MM.1S (cell line): ENCODE measurements around the gene DDX4.

Experiments used
- DNase-seq: peaks from one replicate; pipeline ENCODE4 v3.0.0-alpha.2; 2015
- H2AFZ ChIP-seq: fragments of 300-600 bp; sonication (generic); 2 replicates; pipeline ENCODE4 v1.6.0; 2016; ENCODE audit warnings: antibody characterized with exemption, low read length
- H3F3A ChIP-seq: fragments of 300-600 bp; sonication (generic); 2 replicates; pipeline ENCODE4 v1.6.1; 2016; ENCODE audit warnings: mild to moderate bottlenecking, antibody characterized with exemption, low read length, moderate library complexity, mixed read lengths; ENCODE audit not compliant: insufficient read depth
- H3K27ac ChIP-seq: fragments of 300-600 bp; sonication (generic); 2 replicates; pipeline ENCODE4 v1.5.1; 2016; ENCODE audit warnings: mild to moderate bottlenecking, low read length
- H3K27me3 ChIP-seq: fragments of 300-600 bp; sonication (generic); replicated peaks from 2 replicates; pipeline ENCODE4 v1.6.0; 2016; ENCODE audit warnings: low read length; ENCODE audit not compliant: insufficient read depth
- H3K36me3 ChIP-seq: fragments of 300-600 bp; sonication (generic); replicated peaks from 2 replicates; pipeline ENCODE4 v1.6.1; 2016; ENCODE audit warnings: mild to moderate bottlenecking, low read length, mixed read lengths; ENCODE audit not compliant: insufficient read depth
- H3K4me1 ChIP-seq: fragments of 300-600 bp; sonication (generic); 2 replicates; pipeline ENCODE4 v1.6.1; 2016; ENCODE audit warnings: low read length, mixed read lengths
- H3K4me2 ChIP-seq: fragments of 300-600 bp; sonication (generic); 2 replicates; pipeline ENCODE4 v1.6.0; 2016; ENCODE audit warnings: low read depth, low read length
- H3K4me3 ChIP-seq: fragments of 300-600 bp; sonication (generic); 2 replicates; pipeline ENCODE4 v1.5.1; 2016; ENCODE audit warnings: low read length, mixed read lengths
- H3K79me2 ChIP-seq: fragments of 300-600 bp; sonication (generic); 2 replicates; pipeline ENCODE4 v1.6.1; 2016; ENCODE audit warnings: mixed run types, low read length, mixed read lengths
- H3K9ac ChIP-seq: fragments of 300-600 bp; sonication (generic); 2 replicates; pipeline ENCODE4 v1.6.1; 2016; ENCODE audit warnings: low read length, mixed read lengths
- H3K9me2 ChIP-seq: fragments of 300-600 bp; sonication (generic); replicated peaks from 2 replicates; pipeline ENCODE4 v1.6.1; 2016; ENCODE audit warnings: mild to moderate bottlenecking, low read length, mixed read lengths; ENCODE audit not compliant: insufficient read depth
- H3K9me3 ChIP-seq: fragments of 300-600 bp; sonication (generic); replicated peaks from 2 replicates; pipeline ENCODE4 v1.6.1; 2016; ENCODE audit warnings: mild to moderate bottlenecking, low read length, mixed read lengths; ENCODE audit not compliant: insufficient read depth
- H4K20me1 ChIP-seq: fragments of 300-600 bp; sonication (generic); 2 replicates; pipeline ENCODE4 v1.6.1; 2016; ENCODE audit warnings: mild to moderate bottlenecking, low read length, moderate library complexity, mixed read lengths; ENCODE audit not compliant: insufficient read depth
- EZH2 ChIP-seq: fragments of 300-600 bp; sonication (generic); optimal IDR thresholded peaks from 2 replicates; pipeline ENCODE3; 2017; ENCODE audit warnings: low read depth, mild to moderate bottlenecking, antibody characterized with exemption, low read length, mixed read lengths
- EZH2phosphoT487 ChIP-seq: fragments of 300-600 bp; sonication (generic); IDR thresholded peaks from 2 replicates; pipeline ENCODE4 v1.6.1; 2018; ENCODE audit warnings: antibody characterized with exemption, low read length
- TF ChIP-seq, protein P1 (sequence below): fragments of 300-600 bp; sonication (generic); IDR thresholded peaks from 2 replicates; pipeline ENCODE4 v1.5.1; 2016; ENCODE audit warnings: antibody characterized with exemption, low read length, mixed read lengths

The DDX4 gene

DNA sequence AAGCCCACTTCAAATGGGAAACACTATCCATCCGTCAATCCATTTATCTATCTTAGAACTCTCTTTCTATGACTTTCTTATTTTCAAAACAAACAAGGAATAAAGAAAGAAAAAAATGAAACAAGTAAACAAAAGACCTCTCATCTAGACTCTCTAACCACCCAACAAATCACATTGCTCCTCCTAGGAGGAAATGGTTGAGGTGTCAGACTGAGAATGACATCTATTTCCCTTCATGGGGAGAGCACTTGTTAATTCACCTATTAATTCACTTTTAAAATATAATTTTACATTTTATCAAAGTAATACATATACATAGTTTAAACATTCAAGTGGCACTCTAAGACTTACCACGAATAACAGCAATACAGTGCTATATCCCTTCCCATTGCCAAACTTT is 110.9 kb downstream of the DDX4 start:
- H4K20me1 ChIP-seq, result no peaks in the 10 kb centered on the region

DNA sequence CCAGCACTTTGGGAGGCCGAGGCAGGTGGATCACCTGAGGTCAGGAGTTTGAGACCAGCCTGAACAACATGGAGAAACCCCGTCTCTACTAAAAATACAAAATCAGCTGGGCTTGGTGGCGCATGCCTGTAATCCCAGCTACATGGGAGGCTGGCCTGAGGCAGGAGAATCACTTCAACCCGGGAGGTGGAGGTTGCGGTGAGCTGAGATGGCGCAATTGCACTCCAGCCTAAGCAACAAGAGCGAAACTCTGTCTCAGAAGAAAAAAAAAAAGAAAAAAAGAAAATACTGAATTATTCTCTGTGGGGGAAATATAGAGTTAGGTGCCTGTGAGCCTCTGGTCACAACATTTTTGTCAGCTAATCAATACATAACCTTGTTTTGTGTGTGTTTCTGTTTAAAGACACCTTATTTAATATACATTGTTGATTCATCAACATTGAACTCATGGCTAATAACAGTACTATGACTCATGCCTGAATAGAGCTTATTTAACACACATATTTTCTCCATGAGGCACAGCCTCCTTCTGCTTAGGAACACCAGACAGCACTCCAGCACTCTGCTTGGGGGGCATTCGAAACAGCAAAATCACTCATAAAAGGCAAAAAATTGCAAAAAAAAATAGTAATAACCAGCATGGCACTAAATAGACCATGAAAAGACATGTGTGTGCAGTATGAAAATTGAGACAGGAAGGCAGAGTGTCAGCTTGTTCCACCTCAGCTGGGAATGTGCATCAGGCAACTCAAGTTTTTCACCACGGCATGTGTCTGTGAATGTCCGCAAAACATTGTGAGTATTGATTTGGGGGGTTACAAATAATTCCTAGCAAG is 113.2 kb downstream of the DDX4 start, which contains the start of gene IL31RA:
TSS of gene IL31RA (plus strand) at position 519 of the 836 bp plus-strand sequence. CDS start at position 733, 214 bp downstream.
- H3K27me3 ChIP-seq, result no peaks in the 10 kb centered on the region
- no peak within 1 kb of the TSS for H3K4me3 ChIP-seq
- no peaks in the 10 kb centered on the region for H3K9me3 ChIP-seq
- TF ChIP-seq EZH2, result no peak
- TF ChIP-seq EZH2phosphoT487, result no peak
- TF ChIP-seq, protein P1, sequence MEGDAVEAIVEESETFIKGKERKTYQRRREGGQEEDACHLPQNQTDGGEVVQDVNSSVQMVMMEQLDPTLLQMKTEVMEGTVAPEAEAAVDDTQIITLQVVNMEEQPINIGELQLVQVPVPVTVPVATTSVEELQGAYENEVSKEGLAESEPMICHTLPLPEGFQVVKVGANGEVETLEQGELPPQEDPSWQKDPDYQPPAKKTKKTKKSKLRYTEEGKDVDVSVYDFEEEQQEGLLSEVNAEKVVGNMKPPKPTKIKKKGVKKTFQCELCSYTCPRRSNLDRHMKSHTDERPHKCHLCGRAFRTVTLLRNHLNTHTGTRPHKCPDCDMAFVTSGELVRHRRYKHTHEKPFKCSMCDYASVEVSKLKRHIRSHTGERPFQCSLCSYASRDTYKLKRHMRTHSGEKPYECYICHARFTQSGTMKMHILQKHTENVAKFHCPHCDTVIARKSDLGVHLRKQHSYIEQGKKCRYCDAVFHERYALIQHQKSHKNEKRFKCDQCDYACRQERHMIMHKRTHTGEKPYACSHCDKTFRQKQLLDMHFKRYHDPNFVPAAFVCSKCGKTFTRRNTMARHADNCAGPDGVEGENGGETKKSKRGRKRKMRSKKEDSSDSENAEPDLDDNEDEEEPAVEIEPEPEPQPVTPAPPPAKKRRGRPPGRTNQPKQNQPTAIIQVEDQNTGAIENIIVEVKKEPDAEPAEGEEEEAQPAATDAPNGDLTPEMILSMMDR, result no peak
- H3K9ac ChIP-seq, result no peak within 1 kb of the TSS
- H3F3A ChIP-seq, result no peaks in the 10 kb centered on the region
- no peaks in the 10 kb centered on the region for H4K20me1 ChIP-seq
- no peak within 1 kb of the TSS for H3K4me2 ChIP-seq
- no peaks in the 10 kb centered on the region for H3K9me2 ChIP-seq
- no peak for DNase-seq
- no peak within 1 kb of the TSS for H3K27ac ChIP-seq
- no peaks in the 10 kb centered on the region for H3K4me1 ChIP-seq
- no peaks in the 10 kb centered on the region for H3K79me2 ChIP-seq
- H2AFZ ChIP-seq, result no peak within 1 kb of the TSS
- no peaks in the 10 kb centered on the region for H3K36me3 ChIP-seq

More for the DNA sequence above, 110.9 kb downstream of the DDX4 start:
- TF ChIP-seq EZH2phosphoT487 (no peak), EZH2 (no peak)
- TF ChIP-seq, protein P1, result no peak
- Histone ChIP-seq H3K27me3 (no peaks in the 10 kb centered on the region), H3K4me3 (no peak overlapping the region), H3K36me3 (no peaks in the 10 kb centered on the region), H2AFZ (no peak overlapping the region), H3K4me2 (no peak overlapping the region), H3F3A (no peaks in the 10 kb centered on the region), H3K9me3 (no peaks in the 10 kb centered on the region), H3K9me2 (no peaks in the 10 kb centered on the region), H3K79me2 (no peaks in the 10 kb centered on the region), H3K27ac (no peak overlapping the region), H3K9ac (no peak overlapping the region), H3K4me1 (no peaks in the 10 kb centered on the region)
- no peak for DNase-seq

DNA sequence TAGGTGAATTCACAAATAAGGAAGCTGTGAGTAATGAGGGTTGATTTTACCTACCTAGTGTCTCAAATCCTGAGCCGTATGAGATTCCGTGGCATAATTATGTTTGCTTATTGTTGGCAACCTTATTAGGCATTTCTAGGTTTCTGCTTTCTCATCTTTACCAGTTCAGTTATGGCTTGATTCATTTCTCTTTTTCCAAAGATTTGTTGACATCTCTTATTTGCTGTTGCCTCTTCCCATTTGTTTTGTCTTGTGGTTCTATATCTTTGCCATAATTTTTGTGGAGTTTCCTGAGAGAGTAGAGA is 113.8 kb downstream of the DDX4 start:
- H3K79me2 ChIP-seq, result no peaks in the 10 kb centered on the region
- no peak overlapping the region for H2AFZ ChIP-seq
- no peak overlapping the region for H3K4me2 ChIP-seq
- H3K4me1 ChIP-seq, result no peaks in the 10 kb centered on the region
- H3K27me3 ChIP-seq, result no peaks in the 10 kb centered on the region
- no peak overlapping the region for H3K27ac ChIP-seq
- H3K9ac ChIP-seq, result no peak overlapping the region
- H3K4me3 ChIP-seq, result no peak overlapping the region
- no peaks in the 10 kb centered on the region for H4K20me1 ChIP-seq
- H3F3A ChIP-seq, result no peaks in the 10 kb centered on the region
- H3K9me3 ChIP-seq, result no peaks in the 10 kb centered on the region
- no peak for TF ChIP-seq EZH2
- no peaks in the 10 kb centered on the region for H3K9me2 ChIP-seq
- DNase-seq, result no peak
- no peaks in the 10 kb centered on the region for H3K36me3 ChIP-seq

DNA sequence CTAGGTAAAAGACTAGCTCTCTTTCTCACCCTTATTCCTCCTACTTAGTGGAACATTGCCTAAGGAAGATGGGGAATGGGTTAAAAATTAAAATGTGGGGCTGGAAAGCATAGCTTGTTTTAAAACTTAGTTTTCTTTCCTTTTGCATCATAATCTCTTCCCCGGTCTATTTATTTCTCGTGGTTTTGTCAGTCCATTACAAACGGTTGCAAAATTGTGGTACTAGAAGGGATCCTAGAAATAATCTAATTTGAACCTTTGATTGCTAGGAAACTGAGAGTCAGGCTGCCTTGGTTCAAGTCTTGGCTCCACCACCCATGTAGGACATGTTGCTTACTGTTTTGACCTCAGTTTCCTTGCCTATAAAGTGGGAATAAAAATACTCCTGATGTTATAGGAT is 114.6 kb downstream of the DDX4 start:
- Histone ChIP-seq H3K79me2 (no peaks in the 10 kb centered on the region), H3K27me3 (no peaks in the 10 kb centered on the region), H3K4me2 (no peak overlapping the region), H3K27ac (no peak overlapping the region), H2AFZ (no peak overlapping the region), H3F3A (no peaks in the 10 kb centered on the region), H3K9me3 (no peaks in the 10 kb centered on the region), H3K36me3 (no peaks in the 10 kb centered on the region), H3K9me2 (no peaks in the 10 kb centered on the region), H3K4me1 (no peaks in the 10 kb centered on the region), H3K9ac (no peak overlapping the region), H3K4me3 (no peak overlapping the region), H4K20me1 (no peaks in the 10 kb centered on the region)
- no peak for DNase-seq
- TF ChIP-seq EZH2phosphoT487 (no peak), EZH2 (no peak)
- TF ChIP-seq, protein P1, result no peak
